WERI-Rb-1 (cell line): ENCODE measurements around the gene TP73.

Source experiments
- DNase-seq: peaks from one replicate; pipeline ENCODE4 v3.0.0-alpha.2; 2020
- H3K27ac ChIP-seq: fragments of 250-450 bp; sonication (Bioruptor Pico); 2 replicates; pipeline ENCODE4 v1.5.1; 2020; ENCODE audit warnings: mild to moderate bottlenecking, moderate library complexity
- H3K27me3 ChIP-seq: fragments of 250-450 bp; sonication (Bioruptor Pico); 2 replicates; pipeline ENCODE4 v1.5.1; 2021; ENCODE audit warnings: mild to moderate bottlenecking, low read depth, moderate library complexity; ENCODE audit not compliant: insufficient read depth, severe bottlenecking
- H3K36me3 ChIP-seq: fragments of 250-450 bp; sonication (Bioruptor Pico); 2 replicates; pipeline ENCODE4 v1.5.1; 2020; ENCODE audit warnings: mild to moderate bottlenecking, moderate library complexity
- H3K4me3 ChIP-seq: 2 replicates; pipeline ENCODE4 v1.5.1; 2011; ENCODE audit warnings: low read depth, mild to moderate bottlenecking, control low read depth, low read length
- H3K9me3 ChIP-seq: fragments of 250-450 bp; sonication (Bioruptor Pico); 2 replicates; pipeline ENCODE4 v1.5.1; 2021; ENCODE audit warnings: mild to moderate bottlenecking, moderate library complexity; ENCODE audit not compliant: severe bottlenecking
- TF ChIP-seq, protein P1 (sequence below): IDR thresholded peaks from 2 replicates; pipeline ENCODE4 v1.5.1; 2011; ENCODE audit warnings: low read depth, mild to moderate bottlenecking, control low read depth, inconsistent platforms, low read length

The TP73 gene

DNA sequence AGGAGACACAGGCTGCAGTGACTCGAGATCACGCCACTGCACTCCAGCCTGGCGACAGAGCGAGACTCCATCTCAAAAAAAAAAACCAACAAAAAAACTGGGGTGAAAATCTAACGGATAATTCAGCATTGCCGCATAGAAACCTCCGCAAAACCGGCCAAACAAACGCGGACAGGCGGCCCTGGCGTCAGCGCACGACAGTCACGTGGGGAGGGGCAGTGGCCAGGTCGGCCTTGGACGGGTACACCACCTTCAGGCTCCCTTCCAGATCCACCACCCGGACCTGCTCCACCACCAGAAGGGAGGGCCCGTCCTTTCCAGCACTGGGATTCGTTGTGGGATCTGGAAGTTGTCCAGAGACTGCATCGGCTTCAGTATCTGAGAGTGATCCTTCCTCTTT, 128.6 kb downstream of the TP73 start:
- Histone ChIP-seq H3K36me3 (peaks cover 72% of the 10 kb centered on the region), H3K9me3 (no peaks in the 10 kb centered on the region), H3K4me3 (no peak overlapping the region), H3K27me3 (no peaks in the 10 kb centered on the region), H3K27ac (no peak overlapping the region)
- no peak for DNase-seq
- TF ChIP-seq, protein P1, sequence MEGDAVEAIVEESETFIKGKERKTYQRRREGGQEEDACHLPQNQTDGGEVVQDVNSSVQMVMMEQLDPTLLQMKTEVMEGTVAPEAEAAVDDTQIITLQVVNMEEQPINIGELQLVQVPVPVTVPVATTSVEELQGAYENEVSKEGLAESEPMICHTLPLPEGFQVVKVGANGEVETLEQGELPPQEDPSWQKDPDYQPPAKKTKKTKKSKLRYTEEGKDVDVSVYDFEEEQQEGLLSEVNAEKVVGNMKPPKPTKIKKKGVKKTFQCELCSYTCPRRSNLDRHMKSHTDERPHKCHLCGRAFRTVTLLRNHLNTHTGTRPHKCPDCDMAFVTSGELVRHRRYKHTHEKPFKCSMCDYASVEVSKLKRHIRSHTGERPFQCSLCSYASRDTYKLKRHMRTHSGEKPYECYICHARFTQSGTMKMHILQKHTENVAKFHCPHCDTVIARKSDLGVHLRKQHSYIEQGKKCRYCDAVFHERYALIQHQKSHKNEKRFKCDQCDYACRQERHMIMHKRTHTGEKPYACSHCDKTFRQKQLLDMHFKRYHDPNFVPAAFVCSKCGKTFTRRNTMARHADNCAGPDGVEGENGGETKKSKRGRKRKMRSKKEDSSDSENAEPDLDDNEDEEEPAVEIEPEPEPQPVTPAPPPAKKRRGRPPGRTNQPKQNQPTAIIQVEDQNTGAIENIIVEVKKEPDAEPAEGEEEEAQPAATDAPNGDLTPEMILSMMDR = no peak

DNA sequence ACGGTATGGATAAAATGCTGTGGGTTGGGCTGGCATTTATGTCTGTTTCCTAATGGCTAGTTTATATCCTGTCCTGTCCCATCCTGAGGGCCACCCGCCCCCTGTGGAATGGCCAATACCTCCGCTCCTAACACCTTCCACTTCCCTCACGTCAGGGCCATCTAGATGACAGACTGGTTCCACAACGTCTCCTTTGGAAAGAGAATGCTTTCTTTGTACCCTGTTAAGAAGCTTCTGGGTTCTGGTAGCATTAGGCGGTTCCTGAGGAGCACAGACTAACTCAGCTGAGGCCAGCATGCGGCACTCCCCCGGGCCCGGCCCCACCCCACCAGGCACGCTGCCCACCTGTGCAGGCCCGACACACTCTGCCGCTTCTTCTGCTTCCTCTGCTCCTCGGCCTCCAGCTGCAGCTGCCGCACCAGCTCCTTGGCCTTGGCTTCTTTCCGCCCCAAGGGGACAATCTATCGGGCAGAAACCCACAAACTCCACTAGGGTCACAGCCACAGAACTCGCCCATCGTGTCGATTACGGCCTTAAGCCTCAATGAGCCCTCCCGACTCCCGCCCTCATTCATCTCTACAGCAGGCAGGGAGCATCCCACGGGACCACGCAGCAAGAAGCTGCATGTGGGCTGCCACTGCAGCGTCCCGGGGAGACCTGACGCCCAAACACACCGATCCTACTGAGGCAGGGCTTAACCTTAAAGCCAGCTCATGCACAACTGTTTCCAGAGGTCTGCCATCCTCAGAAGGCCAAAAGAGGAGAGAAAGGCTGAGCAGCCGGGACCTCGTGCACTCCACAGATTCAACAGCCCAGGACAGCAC, 131.5 kb downstream of the TP73 start:
- DNase-seq = no peak
- H3K27me3 ChIP-seq = no peaks in the 10 kb centered on the region
- no peak overlapping the region for H3K4me3 ChIP-seq
- TF ChIP-seq, protein P1 = no peak
- no peak overlapping the region for H3K27ac ChIP-seq
- H3K9me3 ChIP-seq = no peaks in the 10 kb centered on the region
- peaks cover 79% of the 10 kb centered on the region for H3K36me3 ChIP-seq

DNA sequence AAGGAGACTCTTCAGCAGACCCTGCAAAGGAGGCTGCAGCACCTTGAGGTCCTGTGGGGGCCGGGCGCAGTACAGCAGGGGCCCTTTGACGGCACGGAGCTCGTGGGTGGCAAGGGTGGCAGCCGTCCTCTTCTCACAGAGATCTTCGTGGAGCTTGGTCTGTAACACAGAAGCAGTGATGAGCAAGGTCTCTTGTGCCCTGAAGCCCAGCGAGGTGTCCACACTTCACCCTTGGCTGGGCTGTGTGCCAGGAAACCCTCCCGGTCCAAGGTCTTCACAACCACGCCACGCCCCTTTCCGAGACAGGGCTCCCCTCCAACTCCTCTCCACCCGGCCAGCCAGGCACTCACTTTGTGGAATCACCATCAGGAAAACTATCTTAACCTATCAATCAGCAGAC, 132.7 kb downstream of the TP73 start:
- no peak for DNase-seq
- no peaks in the 10 kb centered on the region for H3K9me3 ChIP-seq
- no peak overlapping the region for H3K4me3 ChIP-seq
- H3K27me3 ChIP-seq = no peaks in the 10 kb centered on the region
- TF ChIP-seq, protein P1 = no peak
- no peak overlapping the region for H3K27ac ChIP-seq
- peaks cover 72% of the 10 kb centered on the region for H3K36me3 ChIP-seq

DNA sequence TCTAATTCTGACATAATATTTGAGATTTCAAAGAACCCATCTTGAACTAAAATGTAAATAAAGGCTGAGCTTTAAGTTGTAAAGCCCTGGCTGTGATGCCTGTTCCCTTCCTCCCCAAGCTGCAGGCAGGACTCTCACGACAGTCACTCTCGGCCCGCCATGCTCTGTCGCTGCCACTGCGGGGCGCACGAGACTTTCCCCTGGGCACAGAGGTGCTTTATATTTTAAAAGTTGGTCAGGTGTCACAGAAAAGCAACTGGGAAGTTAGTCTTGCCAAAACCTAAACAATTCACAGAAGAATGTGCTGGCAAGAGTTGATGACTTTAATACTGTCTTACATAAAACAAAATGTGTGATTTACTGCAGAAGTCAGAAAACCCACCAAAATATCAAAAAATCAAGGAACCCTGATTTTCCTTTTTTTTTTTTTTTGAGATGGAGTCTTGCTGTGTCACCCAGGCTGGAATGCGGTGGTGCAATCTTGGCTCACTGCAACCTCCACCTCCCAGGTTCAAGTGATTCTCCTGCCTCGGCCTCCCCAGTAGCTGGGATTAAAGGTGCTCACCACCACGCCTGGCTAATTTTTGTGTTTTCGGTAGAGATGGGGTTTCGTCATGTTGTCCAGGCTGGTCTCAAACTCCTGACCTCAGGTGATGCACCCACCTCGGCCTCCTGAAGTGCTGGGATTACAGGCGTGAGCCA, 133.3 kb downstream of the TP73 start:
- H3K9me3 ChIP-seq = no peaks in the 10 kb centered on the region
- H3K4me3 ChIP-seq = no peak overlapping the region
- TF ChIP-seq, protein P1 = peak; percentile 69
- H3K27ac ChIP-seq = no peak overlapping the region
- peaks cover 67% of the 10 kb centered on the region for H3K36me3 ChIP-seq
- no peaks in the 10 kb centered on the region for H3K27me3 ChIP-seq
- peak; percentile 58 for DNase-seq
